ES-I3 (cell line): ENCODE data around the gene GRK3.
A peak's percentile ranks its signal among the peaks of the same experiment; 100 is the strongest.
"Not testable (repeated sequence)": the region's sequence is repeated elsewhere in the genome, so short reads cannot be mapped to it uniquely, and the experiment has no call there.

ENCODE experiments used
- H3K36me3 ChIP-seq: 2 replicates; pipeline ENCODE4 v1.6.1; 2013; ENCODE audit warnings: mild to moderate bottlenecking, low read length, control low read depth, moderate library complexity; ENCODE audit not compliant: insufficient read depth
- H3K4me1 ChIP-seq: 2 replicates; pipeline ENCODE4 v1.6.1; 2013; ENCODE audit warnings: mild to moderate bottlenecking, control low read depth, low read length; ENCODE audit not compliant: insufficient read depth
- H3K9ac ChIP-seq: 2 replicates; pipeline ENCODE4 v1.6.1; 2013; ENCODE audit warnings: low read depth, mild to moderate bottlenecking, low read length, moderate library complexity
- H3K9me3 ChIP-seq: 2 replicates; pipeline ENCODE4 v1.6.1; 2013; ENCODE audit warnings: mild to moderate bottlenecking, low read length, moderate library complexity; ENCODE audit not compliant: control insufficient read depth, insufficient read depth

The GRK3 gene

DNA sequence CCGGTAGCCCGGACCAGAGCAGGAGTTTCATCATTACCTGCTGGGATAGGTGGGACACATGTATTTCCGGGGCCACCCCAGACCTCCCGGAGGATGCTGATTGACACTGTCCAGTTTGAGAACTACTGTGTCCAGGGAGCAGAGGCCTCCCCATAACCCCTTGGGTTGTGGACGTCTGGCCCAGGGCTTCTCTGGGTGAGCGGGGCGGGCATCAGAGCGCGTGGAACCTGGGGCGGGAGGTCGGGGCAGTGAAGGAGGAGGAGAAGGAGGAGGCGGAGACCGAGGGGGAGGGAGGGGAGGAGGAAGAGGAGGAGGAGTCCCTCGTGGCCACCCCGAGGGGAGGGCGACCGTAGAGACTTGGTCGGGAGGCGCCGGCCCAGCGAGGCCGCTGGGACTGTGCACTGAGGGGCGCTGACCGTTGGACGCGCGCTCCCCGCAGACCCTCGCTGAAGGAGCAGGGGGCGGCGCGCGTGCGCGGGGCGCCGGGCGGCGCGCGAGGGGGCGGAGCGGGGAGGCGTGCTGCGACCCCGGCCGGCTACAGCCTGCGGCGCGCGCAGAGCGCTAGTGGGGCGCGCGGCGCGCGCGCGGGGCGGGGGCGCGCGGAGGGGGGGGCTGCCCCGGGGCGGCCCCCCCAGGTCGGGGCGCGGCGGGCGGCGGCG, at the start of gene GRK3:
GRK3 (plus strand) TSS at position 356 of the 659 bp plus-strand sequence. CDS start 366 bp downstream, outside the sequence.
- no peaks in the 10 kb centered on the region for H3K36me3 ChIP-seq
- peaks cover 21% of the 10 kb centered on the region for H3K4me1 ChIP-seq
- H3K9me3 ChIP-seq = no peaks in the 10 kb centered on the region
- H3K9ac ChIP-seq = peak within 1 kb of the TSS; percentile 77

DNA sequence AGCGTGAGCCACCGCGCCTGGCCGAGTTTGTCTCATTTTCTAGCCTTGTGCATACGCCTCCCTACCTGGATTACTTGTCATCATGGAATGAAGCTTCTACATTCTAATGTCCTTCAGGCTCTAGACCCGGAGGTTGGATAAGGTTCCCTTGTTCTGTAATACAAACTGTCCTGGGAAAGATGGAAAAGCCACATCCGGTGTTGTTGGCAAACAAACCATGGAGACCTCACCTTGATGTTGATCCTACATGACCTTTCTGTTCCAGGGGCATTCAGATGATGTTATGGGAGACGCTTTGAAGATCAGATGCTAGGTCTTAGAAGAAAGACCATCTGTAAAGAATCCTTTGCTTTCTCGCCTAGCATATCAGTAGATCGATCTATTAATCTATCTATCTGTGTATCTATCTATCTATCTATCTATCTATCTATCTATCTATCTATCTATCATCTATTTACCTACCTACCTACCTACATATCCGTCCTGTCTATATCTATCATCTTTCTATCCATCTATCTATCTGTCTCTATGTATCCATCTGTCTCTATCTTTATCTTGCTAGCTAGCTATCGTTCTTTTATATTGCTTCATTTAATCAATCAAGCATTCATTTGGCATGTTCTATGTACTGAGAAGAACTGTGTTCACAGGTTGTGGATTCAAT, 46.3 kb upstream of the GRK3 start:
- Histone ChIP-seq H3K4me1 (peaks cover 10% of the 10 kb centered on the region; the same call in 1 of the 2 replicates), H3K9me3 (no peaks in the 10 kb centered on the region), H3K9ac (no peak overlapping the region), H3K36me3 (no peaks in the 10 kb centered on the region)

DNA sequence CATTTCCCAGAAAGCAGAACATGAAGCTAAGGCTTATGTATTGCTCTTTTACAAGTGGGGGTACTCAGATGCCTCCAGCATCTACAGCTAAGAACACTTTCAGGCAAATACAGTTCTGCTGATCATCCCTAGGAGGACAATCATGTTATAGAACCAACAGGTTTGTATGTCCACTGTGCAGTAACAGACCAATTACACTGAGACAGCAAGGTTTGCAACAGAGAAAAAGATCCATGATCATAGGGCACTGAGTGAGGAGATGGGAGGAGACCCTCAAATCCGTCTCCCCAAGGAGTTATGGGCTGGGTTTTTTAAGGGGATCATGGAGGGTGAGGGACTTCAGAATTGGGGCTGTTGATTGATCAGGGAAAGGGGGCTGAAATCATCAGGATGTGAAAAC, 39.1 kb upstream of the GRK3 start:
- Histone ChIP-seq H3K36me3 (no peaks in the 10 kb centered on the region), H3K4me1 (no peaks in the 10 kb centered on the region), H3K9ac (no peak overlapping the region), H3K9me3 (no peaks in the 10 kb centered on the region; the same call in 1 of the 2 replicates)

DNA sequence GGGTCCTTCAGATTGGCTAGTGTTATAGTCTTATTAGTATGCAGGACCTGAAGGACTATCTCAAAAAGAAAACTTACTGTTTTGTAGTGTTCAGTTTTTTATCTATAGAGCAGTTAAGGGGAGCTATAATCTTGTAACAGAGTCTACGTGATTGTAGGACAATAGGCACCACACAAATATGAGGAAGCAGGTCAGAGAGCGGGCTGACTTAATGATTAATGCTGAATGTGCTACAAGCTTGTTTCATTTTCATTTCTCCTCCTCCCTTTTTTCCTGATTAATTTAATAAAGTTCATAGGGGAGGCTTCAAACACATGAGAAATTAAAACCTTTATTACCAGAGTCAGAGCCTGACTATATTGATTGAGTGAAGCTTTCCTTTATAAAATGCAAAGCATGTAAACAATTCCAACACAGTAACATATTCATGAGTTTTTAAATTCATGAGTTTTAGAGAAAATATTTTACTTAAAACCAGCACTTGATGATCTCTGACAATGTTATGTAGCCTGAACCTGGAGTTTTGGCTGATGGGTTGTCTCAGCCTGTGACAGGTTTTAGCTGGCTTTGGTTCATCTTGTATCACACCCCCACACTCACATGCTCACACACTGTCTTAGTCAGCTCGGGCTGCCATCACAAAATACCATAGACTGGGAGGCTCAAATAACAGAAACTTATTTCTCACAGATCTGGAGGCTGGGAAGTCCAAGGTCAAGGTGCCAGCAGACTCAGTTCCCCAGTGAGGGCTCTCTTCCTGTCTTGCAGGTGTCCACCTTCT, 38.5 kb upstream of the GRK3 start:
- H3K9ac ChIP-seq, H3K36me3 ChIP-seq, H3K4me1 ChIP-seq, H3K9me3 ChIP-seq: not testable (repeated sequence)

DNA sequence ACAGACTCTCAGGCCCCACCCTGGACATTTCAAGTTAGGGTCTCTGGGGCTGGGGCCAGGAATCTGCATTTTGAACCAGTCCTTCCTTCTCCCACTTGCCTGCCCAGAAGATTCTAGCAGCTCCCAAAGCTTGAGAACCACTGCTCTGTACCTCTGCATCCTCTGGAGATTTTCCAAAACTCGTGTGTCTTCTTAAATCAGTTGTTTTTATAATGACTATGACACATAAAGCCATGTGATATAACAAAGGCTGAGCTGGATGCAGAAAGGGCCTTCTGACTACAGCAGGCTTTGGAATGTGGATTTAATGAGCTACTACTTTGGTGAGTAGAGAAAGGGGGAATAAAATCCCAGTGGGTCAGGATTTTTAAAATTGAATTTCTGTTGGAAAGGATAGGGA, 37.5 kb upstream of the GRK3 start:
- not testable (repeated sequence) for H3K4me1 ChIP-seq, H3K9ac ChIP-seq, H3K36me3 ChIP-seq, H3K9me3 ChIP-seq

DNA sequence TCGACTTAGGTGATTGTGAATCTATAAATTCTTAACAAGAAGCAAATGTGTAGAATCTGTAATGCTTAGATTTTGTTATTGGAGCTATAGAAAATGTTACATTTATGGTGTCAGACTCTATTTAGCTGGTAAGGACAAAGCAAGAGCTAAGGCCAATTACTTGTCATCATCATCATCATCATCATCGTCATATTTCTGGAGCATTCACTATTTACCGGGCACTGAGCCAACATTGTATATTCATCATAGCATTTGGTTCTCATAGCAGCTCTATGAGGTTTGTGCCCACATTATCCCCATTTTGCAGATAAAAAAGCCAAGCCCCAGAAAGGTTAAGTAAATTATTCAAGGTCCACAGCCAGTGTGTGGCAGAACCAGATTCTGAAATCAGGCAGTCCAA, 36.4 kb upstream of the GRK3 start:
- not testable (repeated sequence) for H3K9me3 ChIP-seq, H3K36me3 ChIP-seq, H3K9ac ChIP-seq, H3K4me1 ChIP-seq

DNA sequence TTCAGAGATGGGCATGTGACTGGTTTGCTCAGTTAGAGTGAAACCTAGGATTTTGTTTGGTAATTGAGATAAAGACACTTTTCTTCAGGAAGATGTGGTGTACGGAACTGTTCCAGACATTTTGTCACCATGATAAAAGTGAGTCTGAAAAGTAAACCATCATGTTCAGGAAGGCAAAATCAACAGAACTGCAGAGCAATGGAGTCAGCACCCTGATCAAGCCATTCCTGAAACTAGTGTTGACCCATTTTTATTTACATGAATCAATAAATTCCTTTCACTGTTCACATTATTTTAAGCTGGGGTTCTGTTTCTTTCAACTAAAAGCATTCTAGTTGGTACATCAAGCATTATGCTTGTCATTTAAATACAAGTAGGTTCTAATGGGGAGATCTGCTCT, 35.4 kb upstream of the GRK3 start:
- not testable (repeated sequence) for H3K9ac ChIP-seq, H3K9me3 ChIP-seq, H3K36me3 ChIP-seq, H3K4me1 ChIP-seq

DNA sequence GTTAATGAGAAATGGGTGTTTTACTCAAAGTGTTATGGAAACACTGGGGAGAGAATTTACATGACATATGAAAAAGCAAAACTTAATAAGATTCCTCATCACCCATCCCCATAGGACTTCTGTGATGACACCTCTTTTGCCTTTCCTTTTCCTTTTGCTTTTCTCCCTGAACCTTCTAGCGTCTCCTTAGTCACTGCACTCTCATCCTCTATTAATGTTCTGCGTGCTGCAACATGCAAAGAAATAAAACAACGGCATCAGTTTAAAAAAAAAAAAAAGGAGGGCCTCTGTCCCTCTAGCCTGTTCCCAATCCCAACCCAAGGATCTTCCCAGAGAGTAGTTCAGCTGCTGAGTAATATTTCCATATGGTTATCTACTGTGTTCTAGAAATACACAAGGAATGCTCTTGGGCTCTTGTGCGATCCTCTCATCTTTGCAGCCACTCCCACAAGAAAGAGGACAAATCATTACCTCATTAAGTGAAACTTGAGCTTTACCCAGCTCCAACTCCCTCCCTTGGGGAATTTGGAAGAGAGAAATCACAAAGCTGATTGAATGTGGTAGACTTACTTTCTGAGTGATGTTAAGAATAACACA, 34.8 kb upstream of the GRK3 start:
- not testable (repeated sequence) for H3K9me3 ChIP-seq, H3K36me3 ChIP-seq, H3K9ac ChIP-seq, H3K4me1 ChIP-seq

- H3K9me3 ChIP-seq, H3K4me1 ChIP-seq, H3K9ac ChIP-seq, H3K36me3 ChIP-seq: not testable (repeated sequence)
Observed at GRCh38 chr22:25531677-25532076, 32.8 kb upstream of the GRK3 start.

GRCh38 chr22:25534724-25535123, 29.8 kb upstream of the GRK3 start:
- no peaks in the 10 kb centered on the region for H3K36me3 ChIP-seq
- no peaks in the 10 kb centered on the region for H3K4me1 ChIP-seq
- H3K9ac ChIP-seq = no peak overlapping the region
- H3K9me3 ChIP-seq = no peaks in the 10 kb centered on the region

DNA sequence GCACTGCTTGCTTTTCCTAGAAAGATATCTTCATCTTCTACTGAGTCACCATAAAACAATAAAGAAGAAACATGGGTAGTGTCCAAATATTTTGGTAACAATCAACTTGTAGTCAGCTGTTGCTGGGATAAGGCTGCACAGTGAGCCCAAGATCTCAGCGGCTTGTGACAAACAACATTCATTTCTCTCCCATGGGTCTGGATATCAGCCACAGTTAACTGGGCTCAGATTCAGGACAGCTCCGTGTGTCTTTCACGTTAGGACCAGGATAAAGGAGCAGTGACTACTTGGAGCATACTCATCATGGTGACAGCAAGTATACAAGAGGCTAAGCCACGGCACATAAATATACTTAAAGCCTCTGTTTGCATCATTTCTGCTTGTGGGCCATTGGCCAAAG, 27.9 kb upstream of the GRK3 start:
- no peak overlapping the region for H3K9ac ChIP-seq
- H3K36me3 ChIP-seq = no peaks in the 10 kb centered on the region
- no peaks in the 10 kb centered on the region for H3K4me1 ChIP-seq
- H3K9me3 ChIP-seq = no peaks in the 10 kb centered on the region

DNA sequence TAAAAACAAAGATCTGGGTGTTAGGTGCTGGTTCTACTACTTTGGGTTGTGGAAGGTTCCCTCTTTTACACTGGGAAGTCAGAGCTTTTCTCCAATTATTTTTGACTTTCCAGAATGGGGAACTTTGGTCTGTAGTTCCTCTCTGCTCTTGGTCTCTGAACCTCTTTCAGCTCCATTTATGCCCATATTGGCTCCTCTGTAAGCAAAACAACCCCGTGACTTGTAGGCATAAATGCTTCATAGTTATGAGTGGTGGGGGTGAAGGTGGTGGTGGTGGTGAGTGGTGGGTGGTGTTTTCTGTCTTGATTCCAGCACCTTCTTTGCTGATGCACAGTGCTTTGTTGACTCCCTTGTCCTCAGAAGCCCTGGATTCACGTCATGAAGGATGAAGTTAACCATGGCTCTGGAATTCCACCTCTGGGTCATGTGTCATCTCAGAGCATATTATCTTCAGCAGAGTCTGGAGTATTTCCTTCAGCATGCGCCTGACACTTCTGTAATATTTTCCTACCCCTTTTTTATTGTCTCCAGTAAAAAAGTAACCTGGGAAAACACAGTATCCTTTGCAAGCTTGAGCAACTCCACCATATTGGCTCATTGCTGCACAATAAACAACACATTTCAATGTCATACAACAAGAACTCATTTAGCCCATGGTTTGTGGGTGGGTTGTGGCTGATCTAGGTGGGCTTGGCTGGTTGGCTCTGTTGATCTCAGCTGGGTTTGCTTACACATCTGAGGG, 24.1 kb upstream of the GRK3 start:
- no peaks in the 10 kb centered on the region for H3K36me3 ChIP-seq
- H3K9ac ChIP-seq = no peak overlapping the region
- H3K4me1 ChIP-seq = 0 out of 2 replicates have a peak, but pooled peaks cover 5% of the 10 kb centered on the region
- no peaks in the 10 kb centered on the region for H3K9me3 ChIP-seq

- Histone ChIP-seq H3K36me3 (no peaks in the 10 kb centered on the region), H3K9ac (no peak overlapping the region), H3K9me3 (no peaks in the 10 kb centered on the region), H3K4me1 (0 out of 2 replicates have a peak, but pooled peaks cover 5% of the 10 kb centered on the region)
Observed at GRCh38 chr22:25540908-25541660, 23.4 kb upstream of the GRK3 start.
